ENCODE data around the gene PCBD1.

The PCBD1 gene

GRCh38 chr10:70901276-70901878 lies 13.0 kb upstream of the PCBD1 start:
- FAIRE-seq, result no peak

- FAIRE-seq, result no peak
Observed at GRCh38 chr10:70899096-70899495, 10.7 kb upstream of the PCBD1 start.

- FAIRE-seq, result no peak
Observed at GRCh38 chr10:70898687-70899086, 10.3 kb upstream of the PCBD1 start.

DNA sequence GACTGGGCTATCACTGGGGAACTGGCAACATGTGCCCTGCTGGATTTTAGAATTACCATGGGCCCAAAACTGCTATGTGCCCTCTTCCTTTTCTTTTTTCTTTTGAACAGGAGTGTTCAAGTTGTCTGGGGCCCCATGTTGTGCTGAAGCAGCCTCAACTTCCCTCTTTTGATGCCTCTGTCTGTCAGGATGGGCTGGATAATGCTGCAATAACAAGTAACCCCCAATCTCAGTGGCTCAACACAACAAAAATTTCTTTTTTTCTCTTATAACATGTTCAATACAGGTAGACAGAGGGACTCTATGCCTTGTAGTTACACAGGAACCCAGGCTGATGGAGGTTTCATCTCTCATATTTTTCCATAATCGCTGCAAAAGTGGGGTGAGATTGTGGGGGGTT lies 8.2 kb upstream of the PCBD1 start:
- no peak for FAIRE-seq

DNA sequence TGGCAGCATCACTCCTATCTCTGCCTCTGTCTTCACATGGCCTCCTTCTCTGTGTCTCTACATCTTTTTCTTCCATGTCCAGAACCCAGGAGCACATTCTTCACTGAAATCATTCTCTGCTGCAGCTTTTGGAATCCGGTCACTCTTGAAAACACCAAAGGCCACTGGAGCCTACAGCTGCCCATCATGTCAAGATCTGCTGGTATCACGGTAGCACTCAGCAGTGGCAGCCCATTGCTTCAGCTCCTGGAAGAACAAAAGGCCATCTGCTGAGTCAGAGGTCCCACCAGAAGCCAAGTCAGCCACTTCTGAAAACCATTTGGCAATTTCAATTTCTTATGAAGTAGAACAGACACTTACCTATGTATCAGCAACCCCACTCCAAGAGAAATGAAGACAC lies 6.1 kb upstream of the PCBD1 start:
- no peak for FAIRE-seq

DNA sequence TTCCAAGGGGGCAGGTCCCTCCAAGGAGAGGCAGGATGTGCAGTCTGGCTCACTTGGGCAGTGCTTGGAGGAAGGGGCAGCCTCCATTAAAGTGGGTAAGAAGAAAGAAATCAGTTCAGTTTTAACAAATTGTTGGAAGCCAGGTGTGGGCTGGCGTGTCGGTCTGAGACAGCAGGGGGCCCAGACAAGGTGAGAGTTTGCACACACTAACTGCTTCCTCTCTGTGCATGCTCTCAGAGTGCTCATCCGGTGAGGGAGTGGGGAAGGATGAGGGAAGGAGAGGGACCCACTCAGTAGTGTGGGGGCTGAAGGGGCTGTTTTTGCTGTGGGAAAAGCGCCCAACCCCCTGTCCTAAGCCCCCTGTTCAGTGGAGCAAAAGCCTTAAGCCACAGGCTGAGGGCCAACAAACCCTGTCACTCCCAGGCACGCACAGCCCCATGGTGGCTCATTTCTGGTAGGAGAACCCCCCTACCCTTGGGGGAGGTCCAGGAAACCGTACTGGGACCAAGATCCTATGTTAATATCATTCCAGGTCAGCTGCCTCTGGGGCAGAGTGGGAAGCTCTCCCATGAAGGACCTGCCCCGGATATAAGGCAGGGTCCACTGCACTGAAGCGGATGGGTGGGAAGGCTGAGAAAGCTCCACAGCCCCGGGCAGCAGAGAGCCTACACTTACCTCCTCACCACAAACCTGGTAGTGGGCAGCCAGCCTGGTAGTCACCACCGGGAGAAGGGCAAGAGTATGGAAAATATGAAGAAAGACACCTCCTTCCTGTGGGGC lies 5.1 kb upstream of the PCBD1 start:
- no peak for FAIRE-seq

DNA sequence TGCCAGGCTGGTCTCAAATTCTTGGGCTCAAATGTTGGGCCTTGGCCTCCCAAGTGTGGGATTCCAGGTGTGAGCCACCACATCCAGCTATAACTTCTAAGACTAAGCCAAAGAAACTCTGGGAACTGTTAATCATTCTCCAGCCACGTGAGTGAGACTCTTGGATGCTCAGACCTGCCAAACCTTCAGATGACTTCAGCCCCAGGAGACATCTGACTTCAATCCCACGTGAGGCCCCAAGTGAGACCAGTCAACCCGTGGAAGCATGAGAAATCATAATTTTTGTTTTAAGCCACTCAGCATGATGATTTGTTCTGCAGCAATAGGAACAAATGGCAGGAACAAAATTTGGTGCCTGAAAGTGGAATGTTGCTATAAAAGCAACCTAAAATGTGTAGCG lies 4.3 kb upstream of the PCBD1 start:
- no peak for FAIRE-seq

DNA sequence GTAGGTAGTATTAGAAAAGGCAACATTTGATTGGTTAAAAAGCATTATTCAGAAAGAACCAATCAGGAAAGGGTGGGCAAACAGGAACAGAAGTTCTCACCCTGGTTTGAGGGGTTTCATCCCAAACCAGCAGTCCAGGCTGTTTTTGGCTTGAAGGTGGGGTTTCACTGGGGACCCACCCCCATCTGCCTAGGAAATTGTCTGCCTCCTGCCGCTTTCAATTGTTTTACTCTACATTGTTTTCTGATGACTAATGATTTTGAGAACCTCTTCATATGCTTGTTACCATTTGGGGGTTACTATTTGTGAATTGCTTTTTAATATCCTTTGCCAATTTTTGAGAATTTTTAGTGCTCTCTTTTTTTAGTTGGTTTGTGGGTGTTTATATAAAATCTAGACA lies 3.3 kb upstream of the PCBD1 start:
- FAIRE-seq, result no peak

GRCh38 chr10:70890917-70891431 lies 2.6 kb upstream of the PCBD1 start:
- FAIRE-seq, result no peak

DNA sequence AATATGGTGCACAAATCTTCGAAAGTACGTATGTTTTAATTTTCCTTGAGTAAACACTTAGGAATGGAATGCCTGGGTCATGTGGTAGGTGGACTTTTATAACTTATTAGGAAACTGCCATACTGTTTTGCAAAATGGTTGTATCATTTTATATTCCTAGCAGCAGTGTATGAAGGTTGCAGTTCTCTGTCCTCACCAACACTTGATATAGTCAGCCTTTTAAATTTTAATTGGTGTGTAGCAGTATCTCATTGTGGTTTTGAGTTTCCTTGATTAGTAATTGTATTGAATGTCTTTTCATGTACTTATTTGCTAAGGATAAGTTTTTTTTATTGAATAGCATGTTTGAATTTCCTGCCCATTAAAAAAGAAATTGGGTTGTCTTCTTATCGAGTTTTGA lies 926 bp upstream of the PCBD1 start:
- FAIRE-seq, result no peak

DNA sequence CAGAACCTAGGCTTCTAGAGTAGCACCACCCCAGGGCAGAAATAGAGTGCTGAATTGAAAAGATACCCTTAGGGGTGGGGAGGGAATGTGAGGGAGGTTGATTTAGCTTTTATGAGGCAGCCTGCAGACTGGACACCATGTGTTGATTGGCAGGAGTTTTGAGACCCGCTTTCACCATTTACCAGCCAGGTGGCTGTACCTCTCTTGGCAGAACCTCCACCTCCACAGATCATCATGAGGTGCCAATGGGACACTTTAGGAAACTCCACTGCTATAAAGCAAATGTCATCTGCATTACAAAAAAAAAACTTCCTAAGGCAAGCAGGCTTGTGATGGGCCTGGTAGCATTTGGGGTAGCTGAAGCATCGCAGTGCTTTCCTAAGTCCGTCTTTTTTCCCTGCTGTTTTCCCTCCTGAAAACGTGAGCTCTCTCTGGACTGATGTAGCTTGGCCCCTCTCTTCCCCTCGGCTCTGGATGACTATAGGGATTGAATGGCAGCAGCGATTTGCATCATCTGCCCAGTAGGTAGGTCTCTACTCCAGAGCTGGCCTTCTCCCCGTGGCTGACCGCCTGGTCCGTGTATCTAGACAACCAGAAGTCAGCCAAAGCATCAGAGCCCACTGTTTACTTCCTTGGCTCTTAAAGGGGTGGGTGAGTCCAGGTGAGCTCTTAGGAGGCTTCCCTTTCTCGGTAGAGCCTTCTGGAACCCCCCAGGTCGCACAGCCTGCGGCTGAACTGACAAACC lies 1.3 kb downstream of the PCBD1 start:
- no peak for FAIRE-seq

- no peak for FAIRE-seq
Observed at GRCh38 chr10:70885931-70886903, 2.1 kb downstream of the PCBD1 start.

DNA sequence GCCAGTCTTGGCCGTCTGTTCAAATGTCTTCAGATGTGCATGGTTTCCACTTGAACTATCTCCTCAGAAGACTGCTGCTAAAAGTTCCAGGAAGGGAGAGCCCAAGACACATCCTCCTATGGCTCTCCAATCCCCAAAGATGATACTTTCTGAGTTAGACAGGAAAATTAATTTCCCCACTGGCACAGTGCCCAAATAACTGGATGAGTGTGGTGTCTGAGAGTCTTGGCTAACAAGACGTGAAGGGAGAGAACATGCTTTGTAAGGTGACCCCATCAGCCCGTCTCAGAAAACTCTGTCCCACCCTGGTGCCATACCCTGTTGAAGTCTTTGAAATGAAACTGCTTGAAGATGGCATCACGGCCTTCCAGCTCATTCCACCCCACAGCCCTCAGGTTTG lies 2.9 kb downstream of the PCBD1 start:
- FAIRE-seq, result no peak

DNA sequence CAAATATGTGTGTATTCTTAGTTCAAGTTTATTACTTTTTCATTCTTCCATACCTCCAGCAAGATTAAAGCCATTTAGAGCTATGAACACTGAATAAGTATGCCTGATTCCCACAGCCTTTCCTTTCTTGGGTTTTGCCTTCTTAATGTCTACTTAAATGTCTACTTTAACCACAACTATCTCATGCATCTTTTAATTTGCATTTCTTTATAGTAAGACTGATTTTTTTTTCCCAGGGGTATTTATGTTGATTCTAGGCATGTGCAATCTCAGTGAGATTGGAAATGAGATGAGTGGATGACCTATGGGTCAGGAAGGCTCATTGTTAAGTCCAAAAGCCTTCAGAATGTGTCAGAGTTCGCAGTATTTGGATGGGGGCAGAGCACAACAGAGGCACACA lies 3.6 kb downstream of the PCBD1 start:
- FAIRE-seq, result no peak

- no peak for FAIRE-seq
Observed at GRCh38 chr10:70880077-70880534, 8.3 kb downstream of the PCBD1 start.

GRCh38 chr10:70879207-70879606 lies 9.2 kb downstream of the PCBD1 start:
- FAIRE-seq, result no peak

GRCh38 chr10:70874061-70874460 lies 14.3 kb downstream of the PCBD1 start:
- FAIRE-seq, result no peak

- no peak for FAIRE-seq
Observed at GRCh38 chr10:70872291-70872690, 16.1 kb downstream of the PCBD1 start.

GRCh38 chr10:70866424-70866823 lies 21.9 kb downstream of the PCBD1 start:
- FAIRE-seq, result no peak

DNA sequence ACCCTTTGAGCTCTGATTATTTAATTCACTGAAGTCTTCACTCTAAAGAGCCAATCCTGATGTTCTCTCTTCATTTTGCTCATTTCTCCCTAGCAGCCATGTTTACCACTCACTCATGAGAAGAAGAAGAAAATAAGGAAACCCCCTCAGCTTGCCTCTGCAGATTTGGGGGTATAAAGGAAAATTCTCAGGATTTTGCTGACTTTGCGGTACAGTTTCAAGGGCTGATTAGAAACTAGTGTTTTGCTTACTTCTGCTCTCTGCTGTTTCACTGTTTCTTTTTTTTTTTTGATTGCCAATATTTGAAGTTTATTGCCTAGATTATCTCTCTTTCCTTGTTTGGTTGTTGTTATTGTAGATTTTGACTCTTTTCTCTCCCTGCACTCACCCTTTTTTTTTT lies 23.4 kb downstream of the PCBD1 start:
- no peak for FAIRE-seq

- no peak for FAIRE-seq
Observed at GRCh38 chr10:70863470-70864160, 24.8 kb downstream of the PCBD1 start.
